CD8-positive, alpha-beta memory T cell (primary cell): ENCODE data around the gene MAP3K15. TPM values are rescaled to one million over a fixed set of nuclear protein-coding genes. Genes with fewer than 3 reads are reported as not detected.
"Not testable (repeated sequence)": the region's sequence is repeated elsewhere in the genome, so short reads cannot be mapped to it uniquely, and the experiment has no call there.

Source experiments
- CTCF ChIA-PET: fragments of 350-600 bp; sonication (Branson Sonifier 250); formaldehyde crosslinking; loops from one replicate; lab custom pipeline; 2021; ENCODE audit warnings: antibody characterized with exemption; lab: Charles Lee
- POLR2A ChIA-PET: fragments of 350-600 bp; sonication (Branson Sonifier 250); formaldehyde crosslinking; loops from one replicate; lab custom pipeline; 2021; ENCODE audit warnings: antibody characterized with exemption; lab: Charles Lee
- DNase-seq, 5 donors: peaks; one replicate each; pipeline versions ENCODE4 v3.0.0 to v3.0.0-alpha.2; 2020 to 2022; ENCODE audit warnings: mixed read lengths in 1 of 5
- H3K27ac ChIP-seq: one replicate; pipeline ENCODE4 v1.7.0; 2013; ENCODE audit warnings: low read depth, mild to moderate bottlenecking, low read length, moderate library complexity
- H3K27me3 ChIP-seq: 2 replicates; pipeline ENCODE4 v1.7.0; 2013; ENCODE audit warnings: low read length, mild to moderate bottlenecking; ENCODE audit not compliant: insufficient read depth, poor library complexity, severe bottlenecking
- H3K36me3 ChIP-seq: 2 replicates; pipeline ENCODE4 v1.7.0; 2013; ENCODE audit warnings: mild to moderate bottlenecking, low read length, moderate library complexity; ENCODE audit not compliant: insufficient read depth
- H3K4me1 ChIP-seq: 2 replicates; pipeline ENCODE4 v1.7.0; 2013; ENCODE audit warnings: mild to moderate bottlenecking, low read length, moderate library complexity; ENCODE audit not compliant: insufficient read depth
- H3K4me3 ChIP-seq: 2 replicates; pipeline ENCODE4 v1.7.0; 2013; ENCODE audit warnings: mild to moderate bottlenecking, low read length
- H3K9me3 ChIP-seq: 2 replicates; pipeline ENCODE4 v1.7.0; 2013; ENCODE audit warnings: mild to moderate bottlenecking, low read length
- H3K27ac Mint-ChIP-seq, 8 donors: one replicate each; pipeline ENCODE4 v1.8.0; 2020 to 2021; ENCODE audit warnings: mixed read lengths in 8 of 8, mild to moderate bottlenecking in 6 of 8, inconsistent platforms in 3 of 8, moderate library complexity in 3 of 8
- H3K27me3 Mint-ChIP-seq, 2 donors: one replicate each; pipeline ENCODE4 v1.8.0; 2020 to 2021; ENCODE audit warnings: mixed read lengths in 2 of 2, mild to moderate bottlenecking in 1 of 2, moderate library complexity in 1 of 2
- H3K36me3 Mint-ChIP-seq, 3 donors: one replicate each; pipeline ENCODE4 v1.8.0; 2020 to 2021; ENCODE audit warnings: mixed read lengths in 3 of 3, inconsistent platforms in 1 of 3, mild to moderate bottlenecking in 1 of 3
- H3K4me1 Mint-ChIP-seq, 3 donors: one replicate each; pipeline ENCODE4 v1.8.0; 2020 to 2021; ENCODE audit warnings: mixed read lengths in 3 of 3, inconsistent platforms in 1 of 3, mild to moderate bottlenecking in 1 of 3
- H3K4me3 Mint-ChIP-seq, 7 donors: one replicate each; pipeline ENCODE4 v1.8.0; 2020 to 2021; ENCODE audit warnings: mixed read lengths in 7 of 7, mild to moderate bottlenecking in 6 of 7, moderate library complexity in 4 of 7, inconsistent platforms in 2 of 7
- H3K9me3 Mint-ChIP-seq, 5 donors: one replicate each; pipeline ENCODE4 v1.8.0; 2020 to 2022; ENCODE audit warnings: mixed read lengths in 5 of 5, mild to moderate bottlenecking in 3 of 5, moderate library complexity in 2 of 5, inconsistent platforms in 1 of 5
- polyA plus RNA-seq: library from polyadenylated mRNA; unstranded; fragments of 300-500 nt; fragmentation: Illumina TruSeq; gene quantifications from one replicate; pipeline ENCODE4 v1.2.3, GENCODE V29; 2021
- total RNA-seq, 2 experiments: library from RNA; stranded (reverse); gene quantifications; one replicate each; pipeline ENCODE4 v1.2.3, GENCODE V29; 2021

The MAP3K15 gene
- total and polyA plus RNA-seq, 3 experiments from 2014 or later, result 0.13 to 0.28 TPM; not detected in 1

GRCh38 chrX:19443869-19444526 lies 71.3 kb downstream of the MAP3K15 start:
- Mint-ChIP-seq H3K9me3 (no peaks in the 10 kb centered on the region), H3K4me1 (no peaks in the 10 kb centered on the region), H3K36me3 (no peaks in the 10 kb centered on the region), H3K4me3 (no peak overlapping the region), H3K27ac (no peak overlapping the region), H3K27me3 (peaks cover 8 to 10% of the 10 kb centered on the region in 2 donors)
- Histone ChIP-seq H3K36me3 (no peaks in the 10 kb centered on the region), H3K27ac (no peak overlapping the region), H3K4me3 (no peak overlapping the region), H3K9me3 (no peaks in the 10 kb centered on the region), H3K27me3 (no peaks in the 10 kb centered on the region), H3K4me1 (no peaks in the 10 kb centered on the region)
- CTCF ChIA-PET, result no interaction called here
- POLR2A ChIA-PET, result no interaction called here
- no peak for DNase-seq

- Histone ChIP-seq H3K9me3 (no peaks in the 10 kb centered on the region), H3K4me1 (no peaks in the 10 kb centered on the region), H3K27me3 (no peaks in the 10 kb centered on the region), H3K27ac (no peak overlapping the region), H3K36me3 (no peaks in the 10 kb centered on the region), H3K4me3 (no peak overlapping the region)
- DNase-seq, result no peak
- no peaks in the 10 kb centered on the region for H3K9me3 Mint-ChIP-seq
- no peaks in the 10 kb centered on the region for H3K4me1 Mint-ChIP-seq
- no peak overlapping the region for H3K4me3 Mint-ChIP-seq
- H3K27me3 Mint-ChIP-seq, result peaks cover 10 to 12% of the 10 kb centered on the region in 2 donors
- no peaks in the 10 kb centered on the region for H3K36me3 Mint-ChIP-seq
- no peak overlapping the region for H3K27ac Mint-ChIP-seq
- CTCF ChIA-PET, result no interaction called here
- POLR2A ChIA-PET, result no interaction called here
Observed at GRCh38 chrX:19440713-19441112, 74.6 kb downstream of the MAP3K15 start.

GRCh38 chrX:19422661-19423060 lies 92.6 kb downstream of the MAP3K15 start:
- H3K36me3 Mint-ChIP-seq, H3K4me1 ChIP-seq, DNase-seq, H3K36me3 ChIP-seq, H3K4me3 Mint-ChIP-seq, H3K4me3 ChIP-seq, CTCF ChIA-PET, H3K4me1 Mint-ChIP-seq, H3K27ac Mint-ChIP-seq, POLR2A ChIA-PET, H3K27me3 ChIP-seq, H3K9me3 ChIP-seq, H3K27ac ChIP-seq: not testable (repeated sequence)
- Mint-ChIP-seq H3K9me3 (peaks cover 0 to 15% (median 1%) of the 10 kb centered on the region in 5 donors), H3K27me3 (peaks cover 9 to 11% of the 10 kb centered on the region in 2 donors)

DNA sequence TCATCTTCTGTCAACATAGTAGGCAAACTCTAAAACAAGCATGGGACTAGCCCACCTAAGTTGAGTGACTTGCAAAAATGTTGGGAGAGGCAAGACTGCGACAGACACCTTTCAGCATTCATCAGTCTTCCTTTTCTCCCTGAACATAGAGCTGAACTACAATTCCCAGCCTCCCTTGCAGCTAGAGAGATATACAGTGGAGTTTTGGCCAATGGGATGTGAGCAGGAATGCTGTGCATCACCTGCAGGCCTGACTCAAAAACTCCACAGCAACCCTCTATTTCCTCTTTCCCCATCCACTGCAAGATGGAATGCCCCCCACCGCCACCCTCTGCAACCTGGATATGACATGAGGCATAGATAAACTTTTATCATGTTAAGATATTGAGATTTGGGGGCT lies 105.0 kb downstream of the MAP3K15 start:
- Histone ChIP-seq H3K27me3 (no peaks in the 10 kb centered on the region), H3K4me1 (no peaks in the 10 kb centered on the region), H3K27ac (no peak overlapping the region), H3K36me3 (no peaks in the 10 kb centered on the region), H3K9me3 (no peaks in the 10 kb centered on the region), H3K4me3 (no peak overlapping the region)
- CTCF ChIA-PET, result no interaction called here
- no peak for DNase-seq
- H3K27ac Mint-ChIP-seq, result no peak overlapping the region
- H3K4me1 Mint-ChIP-seq, result no peaks in the 10 kb centered on the region
- peaks cover 0 to 4% (median 1%) of the 10 kb centered on the region in 3 donors for H3K36me3 Mint-ChIP-seq
- POLR2A ChIA-PET, result no interaction called here
- H3K9me3 Mint-ChIP-seq, result peaks cover 0 to 7% (median 0%) of the 10 kb centered on the region in 5 donors
- H3K4me3 Mint-ChIP-seq, result no peak overlapping the region
- H3K27me3 Mint-ChIP-seq, result peaks cover 2 to 16% of the 10 kb centered on the region in 2 donors

DNA sequence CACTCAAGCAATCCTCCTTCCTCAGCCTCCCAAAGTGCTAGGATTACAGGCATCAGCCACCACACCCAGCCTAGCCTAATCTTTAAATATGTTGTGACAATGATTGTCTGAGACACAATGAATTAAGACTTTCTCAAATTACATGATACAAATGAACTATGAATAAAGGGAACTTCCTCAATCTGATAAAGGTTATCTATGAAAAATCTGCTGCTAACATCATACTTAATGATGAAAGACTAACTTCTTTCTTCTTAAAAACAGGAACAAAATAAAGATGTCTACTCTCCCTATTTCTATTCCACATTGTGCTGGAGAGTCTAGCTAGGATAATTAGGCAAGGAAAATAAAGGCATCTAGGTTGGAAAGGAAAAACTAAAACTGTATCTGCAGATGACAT lies 111.6 kb downstream of the MAP3K15 start:
- ChIA-PET POLR2A (no interaction called here), CTCF (no interaction called here)
- Mint-ChIP-seq H3K27me3 (peaks cover 9 to 10% of the 10 kb centered on the region in 2 donors), H3K36me3 (no peaks in the 10 kb centered on the region), H3K27ac (no peak overlapping the region), H3K9me3 (no peaks in the 10 kb centered on the region), H3K4me1 (no peaks in the 10 kb centered on the region), H3K4me3 (no peak overlapping the region)
- no peaks in the 10 kb centered on the region for H3K36me3 ChIP-seq
- no peak overlapping the region for H3K27ac ChIP-seq
- no peak for DNase-seq
- H3K4me1 ChIP-seq, result no peaks in the 10 kb centered on the region
- H3K9me3 ChIP-seq, result no peaks in the 10 kb centered on the region
- H3K4me3 ChIP-seq, result no peak overlapping the region
- H3K27me3 ChIP-seq, result no peaks in the 10 kb centered on the region

DNA sequence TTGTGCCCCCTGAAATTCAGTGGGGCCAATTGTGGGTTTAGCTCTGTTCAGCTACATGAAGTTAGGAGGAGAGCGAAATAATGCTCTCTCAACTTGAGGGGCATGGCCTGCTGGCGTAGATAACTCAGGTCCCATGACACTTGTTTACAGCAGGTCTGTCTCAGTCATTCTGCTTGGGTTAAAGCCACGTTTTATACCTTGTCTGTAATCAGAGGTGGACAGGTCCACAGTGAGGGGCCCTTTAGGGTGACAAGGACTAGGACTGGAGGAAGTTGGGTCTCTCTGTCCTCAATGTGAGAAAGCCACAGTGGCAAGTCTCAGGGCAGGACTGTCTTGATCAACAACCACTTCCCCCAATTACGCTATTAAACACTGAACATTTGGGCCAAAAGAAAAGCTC lies 122.6 kb downstream of the MAP3K15 start:
- H3K9me3 Mint-ChIP-seq, result no peaks in the 10 kb centered on the region
- H3K4me1 Mint-ChIP-seq, result no peaks in the 10 kb centered on the region
- Histone ChIP-seq H3K4me3 (no peak overlapping the region), H3K27ac (no peak overlapping the region), H3K4me1 (no peaks in the 10 kb centered on the region), H3K27me3 (no peaks in the 10 kb centered on the region), H3K36me3 (no peaks in the 10 kb centered on the region), H3K9me3 (no peaks in the 10 kb centered on the region)
- peak overlapping the region in 1 of 8 donors; percentile 51 for H3K27ac Mint-ChIP-seq
- peaks cover 2 to 3% of the 10 kb centered on the region in 2 donors for H3K27me3 Mint-ChIP-seq
- POLR2A ChIA-PET, result no interaction called here
- no peak for DNase-seq
- no peaks in the 10 kb centered on the region for H3K36me3 Mint-ChIP-seq
- no peak overlapping the region for H3K4me3 Mint-ChIP-seq
- CTCF ChIA-PET, result no interaction called here

DNA sequence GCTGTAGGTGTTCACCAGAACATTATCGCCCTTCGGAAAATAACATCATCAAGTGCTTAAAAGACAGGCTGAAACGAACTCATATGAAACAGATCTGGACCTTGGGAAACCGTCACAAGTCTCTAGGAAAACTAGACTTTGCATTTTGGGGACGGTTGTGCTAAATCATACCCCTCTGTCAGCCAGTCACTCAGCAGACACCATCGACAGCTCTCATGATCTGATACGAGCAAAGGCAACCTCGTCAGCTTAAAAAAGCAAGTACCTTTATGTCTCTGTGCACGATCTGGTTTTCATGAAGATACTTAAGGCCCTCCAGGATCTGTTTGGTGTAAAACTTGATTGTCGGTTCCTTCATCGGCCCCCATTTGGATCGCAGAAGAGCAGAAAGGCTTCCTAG lies 123.2 kb downstream of the MAP3K15 start:
- DNase-seq, result no peak
- Histone ChIP-seq H3K36me3 (no peaks in the 10 kb centered on the region), H3K9me3 (no peaks in the 10 kb centered on the region), H3K27ac (no peak overlapping the region), H3K27me3 (no peaks in the 10 kb centered on the region), H3K4me1 (no peaks in the 10 kb centered on the region), H3K4me3 (no peak overlapping the region)
- ChIA-PET POLR2A (no interaction called here), CTCF (no interaction called here)
- H3K27me3 Mint-ChIP-seq, result peaks cover 2 to 3% of the 10 kb centered on the region in 2 donors
- H3K4me3 Mint-ChIP-seq, result no peak overlapping the region
- H3K4me1 Mint-ChIP-seq, result no peaks in the 10 kb centered on the region
- H3K36me3 Mint-ChIP-seq, result no peaks in the 10 kb centered on the region
- no peak overlapping the region for H3K27ac Mint-ChIP-seq
- H3K9me3 Mint-ChIP-seq, result no peaks in the 10 kb centered on the region

- H3K4me3 ChIP-seq, result no peak overlapping the region
- no peak for DNase-seq
- no peak overlapping the region for H3K27ac Mint-ChIP-seq
- H3K9me3 ChIP-seq, result no peaks in the 10 kb centered on the region
- ChIA-PET POLR2A (no interaction called here), CTCF (no interaction called here)
- peaks cover 0 to 2% of the 10 kb centered on the region in 2 donors for H3K27me3 Mint-ChIP-seq
- H3K27ac ChIP-seq, result no peak overlapping the region
- no peaks in the 10 kb centered on the region for H3K4me1 ChIP-seq
- H3K9me3 Mint-ChIP-seq, result no peaks in the 10 kb centered on the region
- H3K4me3 Mint-ChIP-seq, result no peak overlapping the region
- no peaks in the 10 kb centered on the region for H3K4me1 Mint-ChIP-seq
- H3K36me3 Mint-ChIP-seq, result no peaks in the 10 kb centered on the region
- H3K27me3 ChIP-seq, result no peaks in the 10 kb centered on the region
- H3K36me3 ChIP-seq, result no peaks in the 10 kb centered on the region
Observed at GRCh38 chrX:19389227-19389845, 126.0 kb downstream of the MAP3K15 start.
